Fibroblast of pulmonary artery (primary cell): Measurements from ENCODE around the gene VPS33A.
A peak's percentile ranks its signal among the peaks of the same experiment; 100 is the strongest.

Experiments used
- DNase-seq: peaks from one replicate; pipeline ENCODE4 v3.0.0-alpha.2; 2010; ENCODE audit warnings: low read depth
- H3K4me3 ChIP-seq: replicated peaks from 2 replicates; pipeline ENCODE4 v1.5.1; 2011; ENCODE audit warnings: low read depth, mild to moderate bottlenecking, control low read depth, low read length, moderate library complexity
- TF ChIP-seq, protein P1 (sequence below): IDR thresholded peaks from 2 replicates; pipeline ENCODE4 v1.5.1; 2011; ENCODE audit warnings: mild to moderate bottlenecking, control low read depth, low read length, inconsistent platforms; ENCODE audit errors: missing control alignments

VPS33A gene

GRCh38 chr12:122232691-122233090, 33.6 kb downstream of the VPS33A start:
- TF ChIP-seq, protein P1, sequence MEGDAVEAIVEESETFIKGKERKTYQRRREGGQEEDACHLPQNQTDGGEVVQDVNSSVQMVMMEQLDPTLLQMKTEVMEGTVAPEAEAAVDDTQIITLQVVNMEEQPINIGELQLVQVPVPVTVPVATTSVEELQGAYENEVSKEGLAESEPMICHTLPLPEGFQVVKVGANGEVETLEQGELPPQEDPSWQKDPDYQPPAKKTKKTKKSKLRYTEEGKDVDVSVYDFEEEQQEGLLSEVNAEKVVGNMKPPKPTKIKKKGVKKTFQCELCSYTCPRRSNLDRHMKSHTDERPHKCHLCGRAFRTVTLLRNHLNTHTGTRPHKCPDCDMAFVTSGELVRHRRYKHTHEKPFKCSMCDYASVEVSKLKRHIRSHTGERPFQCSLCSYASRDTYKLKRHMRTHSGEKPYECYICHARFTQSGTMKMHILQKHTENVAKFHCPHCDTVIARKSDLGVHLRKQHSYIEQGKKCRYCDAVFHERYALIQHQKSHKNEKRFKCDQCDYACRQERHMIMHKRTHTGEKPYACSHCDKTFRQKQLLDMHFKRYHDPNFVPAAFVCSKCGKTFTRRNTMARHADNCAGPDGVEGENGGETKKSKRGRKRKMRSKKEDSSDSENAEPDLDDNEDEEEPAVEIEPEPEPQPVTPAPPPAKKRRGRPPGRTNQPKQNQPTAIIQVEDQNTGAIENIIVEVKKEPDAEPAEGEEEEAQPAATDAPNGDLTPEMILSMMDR: no peak
- DNase-seq: no peak
- H3K4me3 ChIP-seq: no peak overlapping the region

DNA sequence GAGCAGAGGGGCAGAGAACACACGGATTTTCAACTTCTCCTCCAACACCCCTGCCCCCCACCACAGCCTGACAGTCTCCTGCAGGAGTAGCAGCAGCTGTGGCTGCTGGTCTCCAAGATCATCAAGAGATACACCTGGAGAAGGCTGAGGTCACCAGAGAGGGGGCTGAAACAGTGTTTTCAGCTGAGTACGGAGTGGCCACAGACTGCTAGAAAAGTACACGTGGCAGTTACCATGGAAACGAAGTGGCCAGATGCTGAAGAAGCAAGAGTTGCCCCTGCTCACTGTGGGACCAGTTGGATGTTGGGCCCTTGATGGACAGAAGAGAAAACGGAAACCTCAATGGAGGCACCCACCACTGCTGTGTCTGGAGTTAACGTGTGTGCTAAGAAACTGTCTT, 35.5 kb downstream of the VPS33A start:
- TF ChIP-seq, protein P1: no peak
- no peak overlapping the region for H3K4me3 ChIP-seq
- no peak for DNase-seq

- TF ChIP-seq, protein P1: no peak
- H3K4me3 ChIP-seq: no peak overlapping the region
- no peak for DNase-seq
These were observed 38.2 kb downstream of the VPS33A start for GRCh38 chr12:122228092-122228491.

- no peak for DNase-seq
- TF ChIP-seq, protein P1: no peak
- H3K4me3 ChIP-seq: no peak overlapping the region
These were observed 39.0 kb downstream of the VPS33A start for GRCh38 chr12:122227341-122227740.

GRCh38 chr12:122226366-122227125, 39.7 kb downstream of the VPS33A start:
- TF ChIP-seq, protein P1: no peak
- peak overlapping the region; percentile 35 for H3K4me3 ChIP-seq
- no peak for DNase-seq

GRCh38 chr12:122225683-122226365, 40.5 kb downstream of the VPS33A start, which contains the start of gene DIABLO:
Gene DIABLO, minus strand, starts transcription at chr12:122226052. Its CDS starts 38 bp downstream, at chr12:122226014.
- peak within 1 kb of the TSS; percentile 95 for H3K4me3 ChIP-seq
- DNase-seq: peak; percentile 99
- TF ChIP-seq, protein P1: no peak
